ENCODE results near the gene MED25. TPM values are rescaled to one million over a fixed set of nuclear protein-coding genes. Genes with fewer than 3 reads are reported as not detected.

Gene MED25
- polyA plus RNA-seq, 1 of the 3 experiments (the other 2 are of a cell fraction) = 30.2 TPM

DNA sequence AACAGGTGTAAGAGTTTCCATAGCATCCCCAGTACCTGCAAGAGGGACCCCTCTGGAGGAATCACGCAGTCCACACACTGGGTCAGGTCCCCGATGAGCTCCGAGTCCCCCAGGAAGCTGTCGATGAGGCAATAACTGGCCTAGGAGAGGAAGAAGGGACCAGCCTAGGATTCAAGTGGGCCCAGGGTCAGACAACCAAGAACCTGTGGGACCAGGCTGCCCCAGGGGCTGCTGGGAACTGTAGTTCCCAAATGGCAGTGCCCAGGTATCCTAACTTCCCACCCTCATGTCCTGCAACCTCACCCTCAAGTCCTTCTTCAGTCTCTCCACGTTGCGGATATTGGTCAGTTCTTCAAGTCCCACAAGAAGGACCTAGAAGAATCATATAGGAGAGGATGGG, 6.8 kb upstream of the MED25 start:
- no peaks in the 10 kb centered on the region for H3K79me2 ChIP-seq (ENCODE audit: insufficient read depth)
- no peaks in the 10 kb centered on the region for H3K9me3 ChIP-seq
- H3K27me3 ChIP-seq (ENCODE audit: insufficient read depth) = no peaks in the 10 kb centered on the region
- H3K36me3 ChIP-seq (replicated peaks in 1 of 2; ENCODE audit: control insufficient read depth in 1 of 2, insufficient read depth in 2 of 2, low read length in 1 of 2) = peaks cover 3 to 9% of the 10 kb centered on the region in 2 experiments
- no peak overlapping the region for H3K27ac ChIP-seq (ENCODE audit: low read depth in 2 of 2, low read length in 1 of 2)
- H3K4me3 ChIP-seq (ENCODE audit: low read depth in 2 of 2, low read length in 1 of 2) = no peak overlapping the region
- no peak for DNase-seq
- no peak overlapping the region for H2AFZ ChIP-seq (ENCODE audit: low read depth)
- H3K9me2 ChIP-seq = no peaks in the 10 kb centered on the region
- H3K9ac ChIP-seq = no peak overlapping the region
- TF ChIP-seq ELF1 (IDR thresholded peaks at IDR 0.05) = no peak
- TF ChIP-seq GABPA (IDR thresholded peaks at IDR 0.05; ENCODE audit: low read depth) = no peak
- TF ChIP-seq MXI1 (IDR thresholded peaks at IDR 0.05; ENCODE audit: low read depth, low read length) = no peak
- TF ChIP-seq, protein P1, sequence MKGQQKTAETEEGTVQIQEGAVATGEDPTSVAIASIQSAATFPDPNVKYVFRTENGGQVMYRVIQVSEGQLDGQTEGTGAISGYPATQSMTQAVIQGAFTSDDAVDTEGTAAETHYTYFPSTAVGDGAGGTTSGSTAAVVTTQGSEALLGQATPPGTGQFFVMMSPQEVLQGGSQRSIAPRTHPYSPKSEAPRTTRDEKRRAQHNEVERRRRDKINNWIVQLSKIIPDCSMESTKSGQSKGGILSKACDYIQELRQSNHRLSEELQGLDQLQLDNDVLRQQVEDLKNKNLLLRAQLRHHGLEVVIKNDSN (IDR thresholded peaks at IDR 0.05; ENCODE audit: borderline replicate concordance, low read depth) = no peak
- TF ChIP-seq, protein P2, sequence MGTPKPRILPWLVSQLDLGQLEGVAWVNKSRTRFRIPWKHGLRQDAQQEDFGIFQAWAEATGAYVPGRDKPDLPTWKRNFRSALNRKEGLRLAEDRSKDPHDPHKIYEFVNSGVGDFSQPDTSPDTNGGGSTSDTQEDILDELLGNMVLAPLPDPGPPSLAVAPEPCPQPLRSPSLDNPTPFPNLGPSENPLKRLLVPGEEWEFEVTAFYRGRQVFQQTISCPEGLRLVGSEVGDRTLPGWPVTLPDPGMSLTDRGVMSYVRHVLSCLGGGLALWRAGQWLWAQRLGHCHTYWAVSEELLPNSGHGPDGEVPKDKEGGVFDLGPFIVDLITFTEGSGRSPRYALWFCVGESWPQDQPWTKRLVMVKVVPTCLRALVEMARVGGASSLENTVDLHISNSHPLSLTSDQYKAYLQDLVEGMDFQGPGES (IDR thresholded peaks at IDR 0.05; ENCODE audit: low read depth, low read length) = no peak
- no peak for TF ChIP-seq FOXJ3 (CRISPR knock-in tag; IDR thresholded peaks at IDR 0.05)
- no peak for TF ChIP-seq NRF1 (IDR thresholded peaks at IDR 0.05; ENCODE audit: low read depth, low read length)
- no peak for TF ChIP-seq SIN3A (IDR thresholded peaks at IDR 0.05; ENCODE audit: borderline replicate concordance, low read depth, low read length)
- no peak for TF ChIP-seq POLR2AphosphoS5 (IDR thresholded peaks at IDR 0.05; ENCODE audit: low read depth, low read length)
- TF ChIP-seq, protein P3, sequence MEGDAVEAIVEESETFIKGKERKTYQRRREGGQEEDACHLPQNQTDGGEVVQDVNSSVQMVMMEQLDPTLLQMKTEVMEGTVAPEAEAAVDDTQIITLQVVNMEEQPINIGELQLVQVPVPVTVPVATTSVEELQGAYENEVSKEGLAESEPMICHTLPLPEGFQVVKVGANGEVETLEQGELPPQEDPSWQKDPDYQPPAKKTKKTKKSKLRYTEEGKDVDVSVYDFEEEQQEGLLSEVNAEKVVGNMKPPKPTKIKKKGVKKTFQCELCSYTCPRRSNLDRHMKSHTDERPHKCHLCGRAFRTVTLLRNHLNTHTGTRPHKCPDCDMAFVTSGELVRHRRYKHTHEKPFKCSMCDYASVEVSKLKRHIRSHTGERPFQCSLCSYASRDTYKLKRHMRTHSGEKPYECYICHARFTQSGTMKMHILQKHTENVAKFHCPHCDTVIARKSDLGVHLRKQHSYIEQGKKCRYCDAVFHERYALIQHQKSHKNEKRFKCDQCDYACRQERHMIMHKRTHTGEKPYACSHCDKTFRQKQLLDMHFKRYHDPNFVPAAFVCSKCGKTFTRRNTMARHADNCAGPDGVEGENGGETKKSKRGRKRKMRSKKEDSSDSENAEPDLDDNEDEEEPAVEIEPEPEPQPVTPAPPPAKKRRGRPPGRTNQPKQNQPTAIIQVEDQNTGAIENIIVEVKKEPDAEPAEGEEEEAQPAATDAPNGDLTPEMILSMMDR (IDR thresholded peaks at IDR 0.05) = no peak
- no peak for TF ChIP-seq EZH2phosphoT487 (IDR thresholded peaks at IDR 0.05; ENCODE audit: borderline replicate concordance, low read depth)
- no peak for TF ChIP-seq SMC3 (IDR thresholded peaks at IDR 0.05; ENCODE audit: low read depth, low read length)
- no peak for TF ChIP-seq RCOR1 (IDR thresholded peaks at IDR 0.05; ENCODE audit: low read length)
- no peak for TF ChIP-seq YY1 (IDR thresholded peaks at IDR 0.05; ENCODE audit: low read depth)
- H4K20me1 ChIP-seq (ENCODE audit: insufficient read depth) = peaks cover 4% of the 10 kb centered on the region; the same call in 1 of the 2 replicates
- POLR2A ChIA-PET = no interaction called here
- H3F3A ChIP-seq (replicated peaks; ENCODE audit: insufficient read depth) = peaks cover 22% of the 10 kb centered on the region
- peaks cover 12 to 19% of the 10 kb centered on the region in 2 experiments for H3K4me1 ChIP-seq (ENCODE audit: control insufficient read depth in 1 of 2, insufficient read depth in 2 of 2, low read depth in 1 of 2, low read length in 1 of 2)
- 100% methylated on average over 4 of the region's 6 CpGs for WGBS (ENCODE audit: low lambda C conversion rate)
- CTCF ChIA-PET = interaction anchor here (0.6 kb wide), 1 partner anchor 135 kb away, joined by 3 read pairs; no protein-coding TSS in a partner anchor
- H3K4me2 ChIP-seq = no peak overlapping the region
